ENCODE measurements around the gene SLC15A1.
"Not testable (repeated sequence)": the region's sequence is repeated elsewhere in the genome, so short reads cannot be mapped to it uniquely, and the experiment has no call there.

DNA sequence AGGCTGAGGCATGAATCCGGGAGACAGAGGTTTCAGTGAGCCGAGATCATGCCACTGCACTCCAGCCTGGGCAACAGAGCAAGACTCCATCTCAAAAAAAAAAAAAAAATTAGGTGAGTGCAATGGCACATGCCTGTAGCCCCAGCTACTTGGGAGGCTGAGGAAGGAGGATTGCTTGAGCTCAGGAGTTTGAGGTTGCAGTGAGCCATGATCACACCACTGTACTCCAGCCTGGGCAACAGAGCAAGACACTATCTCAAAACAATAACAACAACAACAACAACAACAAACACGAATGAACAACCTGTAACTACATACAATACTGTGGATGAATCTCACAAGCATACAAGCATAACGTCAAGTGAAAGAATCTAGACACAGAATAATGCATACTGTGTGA, 112.7 kb downstream of the SLC15A1 start:
- TF ChIP-seq, protein P1, sequence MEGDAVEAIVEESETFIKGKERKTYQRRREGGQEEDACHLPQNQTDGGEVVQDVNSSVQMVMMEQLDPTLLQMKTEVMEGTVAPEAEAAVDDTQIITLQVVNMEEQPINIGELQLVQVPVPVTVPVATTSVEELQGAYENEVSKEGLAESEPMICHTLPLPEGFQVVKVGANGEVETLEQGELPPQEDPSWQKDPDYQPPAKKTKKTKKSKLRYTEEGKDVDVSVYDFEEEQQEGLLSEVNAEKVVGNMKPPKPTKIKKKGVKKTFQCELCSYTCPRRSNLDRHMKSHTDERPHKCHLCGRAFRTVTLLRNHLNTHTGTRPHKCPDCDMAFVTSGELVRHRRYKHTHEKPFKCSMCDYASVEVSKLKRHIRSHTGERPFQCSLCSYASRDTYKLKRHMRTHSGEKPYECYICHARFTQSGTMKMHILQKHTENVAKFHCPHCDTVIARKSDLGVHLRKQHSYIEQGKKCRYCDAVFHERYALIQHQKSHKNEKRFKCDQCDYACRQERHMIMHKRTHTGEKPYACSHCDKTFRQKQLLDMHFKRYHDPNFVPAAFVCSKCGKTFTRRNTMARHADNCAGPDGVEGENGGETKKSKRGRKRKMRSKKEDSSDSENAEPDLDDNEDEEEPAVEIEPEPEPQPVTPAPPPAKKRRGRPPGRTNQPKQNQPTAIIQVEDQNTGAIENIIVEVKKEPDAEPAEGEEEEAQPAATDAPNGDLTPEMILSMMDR (IDR thresholded peaks at IDR 0.05): not testable (repeated sequence)
- TF ChIP-seq POLR2A, EP300, POLR2AphosphoS5 (IDR thresholded peaks at IDR 0.05): not testable (repeated sequence)

All from gastroesophageal sphincter (tissue), 3 donors.